ENCODE data around the gene HRG.

Gene HRG

DNA sequence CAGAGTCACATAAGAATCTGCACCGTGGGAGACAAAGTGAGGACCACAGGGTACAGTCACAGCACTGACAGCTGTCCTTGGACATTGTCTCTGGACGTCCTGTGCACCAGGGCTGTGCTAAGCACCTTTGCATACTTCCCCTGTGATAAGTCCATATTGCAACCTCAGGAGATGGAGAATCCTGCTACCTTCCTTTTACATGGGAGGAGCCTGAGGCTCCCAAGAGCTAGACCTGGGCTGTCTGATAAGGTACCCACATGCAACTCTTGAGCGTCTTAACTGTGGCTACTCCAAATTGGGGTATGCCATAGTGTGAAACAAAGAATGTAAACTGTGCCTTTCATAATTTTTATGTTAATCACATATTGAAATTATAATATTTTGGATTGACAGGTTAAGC lies 28.1 kb upstream of the HRG start:
- in situ Hi-C loops (cut with HindIII; ENCODE audit: low sequenced_read_pairs): no loop called here

GRCh38 chr3:186638259-186638658 lies 27.6 kb upstream of the HRG start:
- in situ Hi-C loops (cut with HindIII; ENCODE audit: low sequenced_read_pairs): no loop called here

- in situ Hi-C loops (cut with HindIII; ENCODE audit: low sequenced_read_pairs): no loop called here
These were observed 25.9 kb upstream of the HRG start, which contains the start of gene FETUB for GRCh38 chr3:186639778-186640472. FETUB (plus strand) TSS chr3:186640399; CDS start chr3:186640461, 62 bp downstream.

DNA sequence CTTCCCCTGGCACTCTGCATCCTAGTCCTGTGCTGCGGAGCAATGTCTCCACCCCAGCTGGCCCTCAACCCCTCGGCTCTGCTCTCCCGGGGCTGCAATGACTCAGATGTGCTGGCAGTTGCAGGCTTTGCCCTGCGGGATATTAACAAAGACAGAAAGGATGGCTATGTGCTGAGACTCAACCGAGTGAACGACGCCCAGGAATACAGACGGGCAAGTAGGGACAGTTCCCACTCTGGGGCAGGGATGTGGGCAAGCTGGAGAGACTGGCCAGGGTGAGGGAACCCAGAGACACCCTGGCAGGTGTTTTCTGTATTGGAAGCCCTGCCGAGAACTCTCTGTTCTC lies 25.4 kb upstream of the HRG start:
- in situ Hi-C loops (cut with HindIII; ENCODE audit: low sequenced_read_pairs): no loop called here

DNA sequence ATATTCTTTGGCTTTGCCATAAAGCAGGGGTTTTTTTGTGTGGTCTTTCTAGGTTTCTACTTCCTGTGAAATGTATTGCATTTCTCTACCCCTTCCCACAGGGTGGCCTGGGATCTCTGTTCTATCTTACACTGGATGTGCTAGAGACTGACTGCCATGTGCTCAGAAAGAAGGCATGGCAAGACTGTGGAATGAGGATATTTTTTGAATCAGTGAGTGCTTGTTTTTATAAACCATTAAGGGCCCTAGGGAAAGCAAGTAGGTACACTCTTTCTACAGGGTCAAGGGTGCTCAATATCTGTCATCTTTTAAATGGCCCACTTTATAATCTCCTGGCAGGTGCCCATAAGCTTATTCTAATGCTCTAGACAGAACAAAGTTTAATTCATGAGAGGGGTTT lies 24.9 kb upstream of the HRG start:
- in situ Hi-C loops (cut with HindIII; ENCODE audit: low sequenced_read_pairs): no loop called here

DNA sequence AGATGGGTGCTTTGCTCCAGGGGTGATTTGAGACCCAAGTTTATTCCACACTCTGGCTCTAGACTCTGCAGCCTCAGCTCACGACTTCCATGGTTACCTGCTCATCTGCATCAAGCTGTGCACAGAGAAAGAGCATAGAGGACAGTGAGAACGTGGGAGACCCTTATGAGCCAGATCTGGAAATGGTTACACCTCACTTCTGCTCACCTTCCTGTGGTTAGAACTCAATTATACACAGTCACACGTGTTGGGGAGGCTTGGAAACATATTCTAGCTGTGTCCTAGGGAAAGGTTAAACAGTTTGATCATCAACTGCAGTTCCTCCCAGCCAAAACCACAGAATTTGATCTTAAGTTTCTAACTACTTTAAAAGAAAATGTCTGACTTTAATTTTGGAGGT lies 23.8 kb upstream of the HRG start:
- in situ Hi-C loops (cut with HindIII; ENCODE audit: low sequenced_read_pairs): no loop called here

GRCh38 chr3:186643493-186643892 lies 22.3 kb upstream of the HRG start:
- in situ Hi-C loops (cut with HindIII; ENCODE audit: low sequenced_read_pairs): no loop called here

- in situ Hi-C loops (cut with HindIII; ENCODE audit: low sequenced_read_pairs): no loop called here
These were observed 21.1 kb upstream of the HRG start for GRCh38 chr3:186644683-186645082.

DNA sequence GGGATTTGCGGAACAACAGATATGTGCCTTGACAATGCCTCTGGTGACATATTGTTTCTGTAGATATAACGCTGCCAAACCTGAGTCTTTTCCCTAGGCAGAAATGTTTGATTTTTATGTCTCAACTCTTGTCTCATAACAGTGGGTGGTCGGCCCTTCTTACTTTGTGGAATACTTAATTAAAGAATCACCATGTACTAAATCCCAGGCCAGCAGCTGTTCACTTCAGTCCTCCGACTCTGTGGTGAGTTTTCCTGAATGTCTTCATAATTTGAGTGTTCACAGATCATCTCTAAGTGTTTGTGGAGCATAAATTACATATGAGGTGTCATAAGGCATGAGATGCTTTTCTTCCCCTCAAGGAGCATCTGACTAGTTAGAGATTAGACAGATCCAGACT lies 19.7 kb upstream of the HRG start:
- in situ Hi-C loops (cut with HindIII; ENCODE audit: low sequenced_read_pairs): no loop called here

- in situ Hi-C loops (cut with HindIII; ENCODE audit: low sequenced_read_pairs): no loop called here
These were observed 19.0 kb upstream of the HRG start for GRCh38 chr3:186646841-186647240.

DNA sequence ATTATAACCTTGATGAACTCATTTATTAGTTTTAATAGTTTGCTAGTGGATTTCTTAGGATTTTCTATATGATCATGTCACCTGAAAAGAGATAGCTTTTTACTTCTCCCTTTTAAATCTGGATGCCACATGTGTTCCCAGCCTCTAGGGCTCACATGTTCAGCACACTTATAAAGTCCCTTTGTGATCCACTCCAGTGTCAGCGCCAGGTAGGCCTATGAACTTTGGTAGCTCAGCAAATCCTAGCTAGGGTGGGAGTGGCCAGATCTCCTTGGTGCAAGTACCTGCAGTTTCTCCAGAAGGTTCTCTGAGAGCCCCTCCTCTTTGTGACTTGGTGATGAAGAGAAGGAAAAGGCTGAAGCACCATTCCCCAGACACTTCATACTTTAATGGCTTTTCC lies 17.0 kb upstream of the HRG start:
- in situ Hi-C loops (cut with HindIII; ENCODE audit: low sequenced_read_pairs): no loop called here

DNA sequence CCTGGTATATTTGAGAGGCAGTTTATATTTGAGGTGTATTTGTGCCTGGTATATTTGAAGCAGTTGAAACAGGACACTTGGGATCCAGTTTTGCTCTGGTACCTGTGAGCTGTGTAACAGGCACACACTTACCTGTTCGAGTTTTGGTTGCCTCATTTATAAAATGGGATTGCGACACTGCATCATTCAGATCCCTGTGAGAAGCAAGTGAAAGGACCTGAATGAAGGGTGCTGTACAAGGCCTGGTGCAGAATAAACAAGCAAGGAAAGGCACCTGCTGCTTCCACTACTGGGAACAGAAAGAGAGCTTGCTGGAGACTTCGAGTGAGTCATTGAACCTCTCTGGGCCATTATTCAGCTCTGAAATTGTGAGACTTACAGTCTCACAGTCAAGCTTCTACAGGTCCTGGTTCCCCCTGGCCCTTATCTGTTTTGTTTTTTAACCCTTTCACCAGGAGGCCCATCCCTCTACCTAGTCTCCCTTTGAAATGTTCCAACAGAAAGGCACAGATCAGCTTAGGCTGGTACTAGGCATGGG lies 14.1 kb upstream of the HRG start:
- in situ Hi-C loops (cut with HindIII; ENCODE audit: low sequenced_read_pairs): no loop called here

GRCh38 chr3:186653080-186653707 lies 12.6 kb upstream of the HRG start:
- in situ Hi-C loops (cut with HindIII; ENCODE audit: low sequenced_read_pairs): no loop called here

- in situ Hi-C loops (cut with HindIII; ENCODE audit: low sequenced_read_pairs): no loop called here
These were observed 11.8 kb upstream of the HRG start for GRCh38 chr3:186653984-186654383.

GRCh38 chr3:186663361-186664118 lies 2.3 kb upstream of the HRG start:
- in situ Hi-C loops (cut with HindIII; ENCODE audit: low sequenced_read_pairs): no loop called here

- in situ Hi-C loops (cut with HindIII; ENCODE audit: low sequenced_read_pairs): no loop called here
These were observed 1.7 kb upstream of the HRG start for GRCh38 chr3:186664119-186664495.

DNA sequence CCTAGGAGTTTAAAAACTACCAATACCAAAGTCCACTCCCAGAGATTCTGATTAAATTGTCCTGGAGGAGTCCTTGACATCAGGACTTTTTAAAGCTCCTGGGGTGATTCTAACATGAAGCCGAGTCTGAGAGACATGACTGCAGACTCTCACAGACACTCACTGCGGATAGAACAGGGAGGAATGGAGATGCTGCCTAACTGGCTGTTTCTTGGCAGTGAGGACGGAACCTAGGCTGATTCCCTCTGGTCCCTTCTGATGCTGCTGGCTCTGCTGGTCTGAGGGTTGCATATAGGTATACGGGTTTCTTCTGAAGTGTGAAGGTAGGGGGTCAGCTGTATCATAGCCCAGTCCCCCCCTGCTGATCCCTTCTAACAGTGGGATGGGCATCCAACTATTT lies 1.3 kb upstream of the HRG start:
- in situ Hi-C loops (cut with HindIII; ENCODE audit: low sequenced_read_pairs): no loop called here

- in situ Hi-C loops (cut with HindIII; ENCODE audit: low sequenced_read_pairs): no loop called here
These were observed 2.6 kb downstream of the HRG start for GRCh38 chr3:186668426-186668825.

DNA sequence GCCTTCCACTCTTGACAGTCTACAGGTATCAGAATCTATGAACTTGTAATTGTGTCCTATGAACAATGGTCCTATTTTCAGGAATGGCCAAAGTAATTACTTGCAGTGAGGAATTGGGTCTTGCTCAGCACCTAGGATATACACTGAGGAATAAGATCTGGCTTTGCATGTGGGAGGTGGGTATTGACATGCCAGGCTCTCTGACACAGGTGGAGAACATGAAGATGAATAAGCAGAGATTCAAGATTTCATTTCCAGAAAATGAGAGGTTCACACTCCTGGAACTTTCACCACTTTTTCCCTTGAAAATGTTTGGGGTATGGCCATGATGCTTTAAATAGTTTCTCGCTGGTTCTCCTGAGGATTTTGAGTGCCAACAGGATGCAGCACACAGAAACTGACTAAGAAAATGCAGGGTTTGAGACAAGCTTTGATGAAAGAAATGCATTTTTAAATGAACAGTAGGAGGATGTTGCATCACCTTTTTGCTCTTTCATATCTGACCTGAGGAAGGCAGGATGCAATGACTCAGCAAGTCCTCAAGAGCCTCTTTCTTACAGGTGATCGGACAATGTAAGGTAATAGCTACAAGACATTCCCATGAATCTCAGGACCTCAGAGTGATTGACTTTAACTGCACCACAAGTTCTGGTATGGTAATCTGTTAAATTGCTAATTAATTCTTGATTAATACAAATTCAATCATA lies 3.7 kb downstream of the HRG start:
- in situ Hi-C loops (cut with HindIII; ENCODE audit: low sequenced_read_pairs): no loop called here

GRCh38 chr3:186670155-186670554 lies 4.3 kb downstream of the HRG start:
- in situ Hi-C loops (cut with HindIII; ENCODE audit: low sequenced_read_pairs): no loop called here

- in situ Hi-C loops (cut with HindIII; ENCODE audit: low sequenced_read_pairs): no loop called here
These were observed 5.2 kb downstream of the HRG start for GRCh38 chr3:186671051-186671450.

Data from DLD1 (cell line).